Cardiac muscle cell (in vitro differentiated cells and primary cell): ENCODE measurements around the gene ZNF148. TPM values are rescaled to one million over a fixed set of nuclear protein-coding genes. Genes with fewer than 3 reads are reported as not detected.

Experiments used
- DNase-seq, 2 donors: peaks; one replicate each; pipeline versions ENCODE4 v3.0.0 to v3.0.0-alpha.2; 2010 to 2017; ENCODE audit warnings: low read depth in 1 of 2, low spot score in 1 of 2
- H3K27ac ChIP-seq: fragments of 200-600 bp; sonication (generic); 2 replicates; pipeline ENCODE4 v1.5.1; 2016
- H3K27me3 ChIP-seq: fragments of 200-600 bp; sonication (generic); 2 replicates; pipeline ENCODE4 v1.6.0; 2016; ENCODE audit warnings: control low read depth
- H3K36me3 ChIP-seq: fragments of 200-600 bp; sonication (generic); 2 replicates; pipeline ENCODE4 v1.5.1; 2016; ENCODE audit warnings: control low read depth
- H3K4me1 ChIP-seq: fragments of 200-600 bp; sonication (generic); 2 replicates; pipeline ENCODE4 v1.8.1; 2017; ENCODE audit warnings: low read depth, mild to moderate bottlenecking, mixed run types
- H3K4me3 ChIP-seq: fragments of 200-600 bp; sonication (generic); 2 replicates; pipeline ENCODE4 v1.5.1; 2016; ENCODE audit warnings: mild to moderate bottlenecking
- H3K9me3 ChIP-seq: fragments of 200-600 bp; sonication (generic); 2 replicates; pipeline ENCODE4 v1.5.1; 2017; ENCODE audit warnings: low read depth, mild to moderate bottlenecking, control low read depth
- CTCF ChIP-seq: IDR thresholded peaks from 2 replicates; pipeline ENCODE4 v1.5.1; 2012; ENCODE audit warnings: low read depth, mild to moderate bottlenecking, low read length
- polyA plus RNA-seq: library from polyadenylated mRNA; unstranded; fragments of >200 nt; fragmentation: Nextera tagmentation; extraction: Ambion mirVana; gene quantifications from 2 replicates; pipeline ENCODE4 v1.2.1, GENCODE V29; 2016
- total RNA-seq: library from RNA; depleted of rRNA; stranded (reverse); fragments of >200 nt; gene quantifications from 2 replicates; pipeline ENCODE4 v1.2.3, GENCODE V29; 2016

The ZNF148 gene
- total and polyA plus RNA-seq, 2 experiments from 2014 or later = 26.1 to 29.4 TPM

DNA sequence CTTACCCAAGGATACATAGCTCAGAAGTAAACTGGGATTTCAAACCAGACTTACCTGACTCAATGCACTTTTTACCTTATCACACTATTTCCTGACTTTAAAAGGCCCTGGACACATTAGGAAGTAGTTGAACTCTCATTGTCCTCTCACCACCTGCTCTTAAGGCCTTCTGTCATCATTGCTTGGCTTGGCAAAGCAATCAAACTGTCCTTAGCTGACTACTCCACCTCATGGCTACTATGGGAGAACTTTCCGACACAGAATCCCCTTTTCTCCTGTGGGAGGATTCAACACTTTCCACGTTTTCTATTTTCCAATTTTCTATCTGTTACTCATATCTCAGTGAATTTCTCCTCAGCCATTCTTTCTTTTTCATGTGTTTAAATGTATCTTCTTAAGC is 55.4 kb downstream of the ZNF148 start:
- H3K4me3 ChIP-seq = no peak overlapping the region
- TF ChIP-seq CTCF = no peak
- H3K4me1 ChIP-seq = no peaks in the 10 kb centered on the region
- H3K36me3 ChIP-seq = no peaks in the 10 kb centered on the region
- H3K9me3 ChIP-seq = no peaks in the 10 kb centered on the region
- no peaks in the 10 kb centered on the region for H3K27me3 ChIP-seq
- DNase-seq = no peak
- no peak overlapping the region for H3K27ac ChIP-seq

DNA sequence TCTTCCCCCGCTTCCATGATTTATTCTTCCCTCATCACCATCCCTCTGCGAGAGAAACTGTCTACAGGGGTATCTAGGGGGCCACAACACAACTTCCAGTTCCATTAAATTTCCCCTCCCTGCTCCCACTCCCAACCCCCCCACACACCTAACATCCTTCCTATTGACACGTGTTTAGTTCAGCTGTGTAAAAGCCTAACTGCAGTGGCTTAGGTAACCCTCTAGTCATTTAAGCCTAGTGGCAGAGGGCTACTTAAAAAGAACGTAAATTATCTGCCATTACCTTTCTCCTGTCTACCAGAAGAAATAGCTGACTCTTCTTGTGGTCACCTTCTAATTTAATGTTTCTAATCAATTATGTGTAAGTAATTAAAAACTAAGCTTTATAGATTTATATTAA is 56.3 kb downstream of the ZNF148 start:
- no peaks in the 10 kb centered on the region for H3K27me3 ChIP-seq
- no peaks in the 10 kb centered on the region for H3K36me3 ChIP-seq
- TF ChIP-seq CTCF = no peak
- H3K4me3 ChIP-seq = no peak overlapping the region
- H3K4me1 ChIP-seq = no peaks in the 10 kb centered on the region
- H3K27ac ChIP-seq = peak overlapping the region; percentile 1
- H3K9me3 ChIP-seq = no peaks in the 10 kb centered on the region
- no peak for DNase-seq

DNA sequence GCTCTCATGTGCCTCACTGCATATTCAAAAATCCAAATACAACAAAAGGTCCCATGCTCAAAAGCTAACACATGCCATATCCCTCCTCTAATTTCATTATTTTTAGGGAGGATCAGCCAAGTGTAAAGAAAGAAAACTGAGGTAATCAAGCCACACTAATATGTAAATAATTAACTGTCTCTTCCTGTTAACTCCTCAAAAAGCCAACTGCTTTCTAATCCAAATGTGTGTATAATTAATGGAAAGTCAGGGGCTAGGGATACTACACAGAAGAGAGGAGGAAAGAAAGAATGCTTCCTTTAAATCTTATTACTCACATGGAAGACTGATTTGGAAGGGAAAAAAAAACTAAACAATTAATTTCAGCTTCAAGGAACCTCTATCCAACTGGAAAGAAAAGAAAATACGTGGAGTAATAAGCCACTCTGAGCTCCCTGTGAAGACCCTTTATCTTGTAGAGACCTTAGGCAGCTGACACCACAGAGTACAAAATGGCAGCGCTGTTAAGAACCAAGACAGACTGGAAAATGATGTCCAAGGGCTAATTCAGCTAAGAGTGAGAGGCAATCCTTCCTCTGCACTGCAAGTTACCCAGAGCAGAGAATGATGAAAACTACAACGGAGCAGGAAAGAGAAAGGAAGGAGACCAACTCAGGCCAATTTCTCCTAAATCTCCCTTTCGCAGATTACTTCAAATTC is 56.8 kb downstream of the ZNF148 start:
- Histone ChIP-seq H3K36me3 (peaks cover 2% of the 10 kb centered on the region), H3K27me3 (no peaks in the 10 kb centered on the region), H3K27ac (peak overlapping the region; percentile 1), H3K9me3 (no peaks in the 10 kb centered on the region), H3K4me1 (no peaks in the 10 kb centered on the region), H3K4me3 (no peak overlapping the region)
- no peak for DNase-seq
- no peak for TF ChIP-seq CTCF

- Histone ChIP-seq H3K36me3 (peaks cover 8% of the 10 kb centered on the region), H3K27ac (no peak overlapping the region), H3K27me3 (no peaks in the 10 kb centered on the region), H3K4me1 (no peaks in the 10 kb centered on the region), H3K4me3 (no peak overlapping the region), H3K9me3 (no peaks in the 10 kb centered on the region)
- TF ChIP-seq CTCF = no peak
- DNase-seq = no peak
These were observed 57.4 kb downstream of the ZNF148 start for GRCh38 chr3:125317761-125318160.

GRCh38 chr3:125316949-125317348 is 58.2 kb downstream of the ZNF148 start:
- H3K36me3 ChIP-seq = peaks cover 12% of the 10 kb centered on the region
- no peak for TF ChIP-seq CTCF
- no peak for DNase-seq
- H3K27ac ChIP-seq = no peak overlapping the region
- H3K27me3 ChIP-seq = no peaks in the 10 kb centered on the region
- H3K9me3 ChIP-seq = no peaks in the 10 kb centered on the region
- no peaks in the 10 kb centered on the region for H3K4me1 ChIP-seq
- no peak overlapping the region for H3K4me3 ChIP-seq
